ENCODE results near the gene CBLC.

The CBLC gene

DNA sequence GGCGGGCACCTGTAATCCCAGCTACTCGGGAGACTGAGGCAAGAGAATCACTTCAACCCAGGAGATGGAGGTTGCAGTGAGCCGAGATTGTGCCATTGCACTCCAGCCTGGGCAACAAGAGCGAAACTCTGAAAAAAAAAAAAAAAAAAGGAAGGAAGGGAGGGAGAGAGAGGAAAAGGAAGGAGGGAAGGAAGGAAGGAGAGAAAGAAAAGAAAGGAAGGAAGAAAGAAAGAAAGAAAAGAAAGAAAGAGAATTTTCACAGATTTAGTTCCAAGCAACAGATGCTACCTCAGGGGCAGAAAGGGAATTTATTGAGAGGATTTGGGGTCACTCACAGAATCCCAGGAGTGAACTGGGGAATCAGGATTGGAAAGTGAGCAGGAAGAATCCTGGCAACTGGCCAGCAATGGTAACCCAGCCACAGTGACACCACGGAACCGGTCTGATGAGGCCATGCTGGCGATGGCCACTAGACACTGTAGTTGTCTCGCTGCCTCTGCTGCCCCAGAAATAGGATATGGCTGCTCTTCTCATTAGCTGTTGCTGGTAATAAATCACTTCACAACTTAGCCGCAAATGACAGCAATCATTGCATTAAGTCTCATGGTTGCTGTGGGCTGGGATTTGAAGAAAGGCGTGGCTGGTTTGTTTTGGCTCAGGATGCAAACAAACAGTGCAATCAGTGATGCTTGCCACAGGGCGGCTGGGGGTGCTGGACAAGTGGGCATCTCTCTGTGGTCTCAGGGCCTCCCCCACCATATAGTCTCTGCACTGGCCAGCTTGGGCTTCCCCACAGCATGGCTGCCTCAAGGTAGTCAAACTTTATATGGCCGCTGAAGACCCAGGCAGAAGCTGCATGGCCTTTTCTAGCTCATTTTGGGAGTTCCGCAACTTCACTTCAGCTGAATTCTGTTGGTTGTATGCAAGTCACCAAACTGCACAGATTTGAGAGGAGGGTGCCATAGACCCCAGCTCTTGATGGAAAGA lies 26.0 kb downstream of the CBLC start:
- ATAC-seq, result no peak

DNA sequence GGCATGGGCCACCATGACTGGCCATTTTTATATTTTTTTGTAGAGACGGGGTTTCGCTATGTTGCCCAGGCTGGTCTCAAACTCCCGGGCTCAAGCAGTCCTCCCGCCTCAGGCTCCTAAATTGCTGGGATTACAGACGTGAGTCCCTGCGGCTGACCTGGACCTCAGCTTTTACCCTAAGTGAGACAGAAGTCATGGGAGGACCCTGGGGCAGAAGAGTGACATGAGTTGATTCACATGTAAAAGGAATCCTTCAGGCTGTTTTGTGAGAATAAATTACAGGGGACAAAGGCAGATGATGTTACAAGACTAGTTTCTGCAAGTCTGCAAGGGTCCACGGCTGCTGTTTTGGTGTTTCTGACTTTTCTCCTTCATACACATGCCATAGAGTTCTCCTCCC lies 28.6 kb downstream of the CBLC start:
- ATAC-seq, result no peak

DNA sequence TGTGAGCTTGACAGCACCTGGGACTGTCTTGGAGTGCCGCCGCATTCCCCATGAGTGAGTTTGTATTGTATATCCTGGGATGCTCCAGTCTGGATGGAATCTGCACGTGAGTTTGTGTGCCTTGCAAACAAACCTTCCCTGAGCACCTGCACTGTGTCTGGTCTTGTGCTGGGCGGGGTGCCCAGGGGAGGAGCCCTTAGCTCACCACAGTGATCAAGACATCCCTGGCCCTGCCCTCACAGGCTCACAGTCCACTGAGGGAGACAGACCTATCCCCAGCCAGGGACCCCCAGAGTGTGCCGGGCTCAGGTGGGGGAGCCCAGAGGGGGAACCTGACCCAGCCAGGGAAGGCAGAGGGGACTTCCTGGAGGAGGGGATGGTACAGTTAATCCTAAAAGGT lies 29.5 kb downstream of the CBLC start:
- no peak for ATAC-seq

DNA sequence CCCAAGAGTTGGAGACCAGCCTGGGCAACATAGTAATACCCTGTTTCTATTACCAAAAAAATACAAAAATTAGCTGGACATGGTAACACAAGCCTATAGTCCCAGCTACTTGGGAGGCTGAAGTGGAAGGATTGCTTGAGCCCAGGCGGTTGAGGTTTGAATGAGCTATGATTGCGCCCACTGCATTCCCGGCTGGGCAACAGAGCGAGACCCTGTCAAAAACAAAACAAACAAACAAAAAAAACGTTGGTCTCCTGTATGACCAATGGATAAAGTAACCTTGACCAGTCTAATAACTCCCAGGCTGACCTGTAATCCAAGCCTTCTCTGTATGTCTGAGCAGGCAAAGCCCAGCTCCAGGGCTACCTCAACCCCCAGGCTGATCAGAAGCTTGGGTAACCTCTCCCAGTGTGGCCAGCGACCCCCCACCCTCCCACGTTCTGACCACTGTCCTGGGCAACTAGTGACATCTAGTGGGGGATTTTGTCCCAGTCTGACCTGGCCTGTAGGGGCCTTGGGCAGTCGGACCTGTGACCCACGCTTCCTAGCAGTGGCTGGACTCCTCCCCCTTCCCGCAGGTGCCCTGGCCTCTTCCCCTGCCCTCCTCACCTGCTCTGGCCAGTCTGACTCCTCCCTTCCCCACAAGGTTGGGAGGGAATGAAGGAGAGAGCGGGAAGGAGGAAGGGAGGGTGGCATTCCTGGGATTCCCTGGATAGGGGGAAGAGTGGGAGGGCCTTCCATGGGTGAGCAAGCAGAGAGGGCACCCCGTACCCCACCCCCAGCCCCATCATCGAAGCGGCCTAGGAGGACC lies 30.2 kb downstream of the CBLC start:
- no peak for ATAC-seq

DNA sequence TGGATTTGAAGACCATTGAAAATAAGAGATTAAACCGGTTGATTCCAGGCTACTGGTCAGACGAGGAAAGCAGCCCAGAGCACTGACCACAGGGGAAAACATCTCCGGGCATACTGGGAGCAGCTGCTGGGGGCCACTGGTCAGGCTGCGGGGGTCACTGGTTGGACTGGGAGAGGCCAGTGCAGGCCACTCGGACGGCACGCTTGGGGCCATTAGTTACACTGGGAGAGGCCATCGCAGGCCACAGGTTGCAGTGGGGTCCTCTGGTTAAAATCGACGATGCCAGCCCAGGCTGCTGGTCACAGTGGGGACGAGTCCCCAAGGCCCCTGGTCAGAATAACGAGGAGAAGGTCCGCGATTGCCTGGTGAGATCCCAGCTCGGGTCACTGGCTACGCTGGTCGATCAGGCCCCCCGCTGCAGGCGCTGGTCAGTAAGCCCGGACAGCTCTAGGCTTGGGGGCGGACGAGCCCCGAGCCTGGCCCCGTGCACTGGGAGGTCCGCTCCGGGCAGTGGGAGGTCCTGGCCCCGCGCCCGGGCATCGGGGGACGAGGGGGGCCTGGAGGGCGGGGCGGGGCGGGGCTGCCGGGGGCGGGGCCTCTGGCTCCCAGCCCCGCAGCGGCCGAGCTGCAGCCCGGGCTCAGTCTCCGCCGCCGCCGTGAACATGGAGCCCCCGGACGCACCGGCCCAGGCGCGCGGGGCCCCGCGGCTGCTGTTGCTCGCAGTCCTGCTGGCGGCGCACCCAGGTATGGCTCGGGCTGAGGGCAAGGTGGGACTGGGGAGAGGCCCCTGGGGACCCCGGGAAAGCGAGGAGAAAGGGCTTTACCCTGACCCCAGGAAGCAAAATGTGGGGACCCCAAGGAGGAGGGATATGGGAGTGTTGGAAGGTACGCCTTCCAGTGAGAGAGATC lies 31.0 kb downstream of the CBLC start, which contains the start of gene BCAM:
BCAM (plus strand) TSS at position 641 of the 909 bp plus-strand sequence; CDS start at position 663, 22 bp downstream.
- ATAC-seq, result no peak

DNA sequence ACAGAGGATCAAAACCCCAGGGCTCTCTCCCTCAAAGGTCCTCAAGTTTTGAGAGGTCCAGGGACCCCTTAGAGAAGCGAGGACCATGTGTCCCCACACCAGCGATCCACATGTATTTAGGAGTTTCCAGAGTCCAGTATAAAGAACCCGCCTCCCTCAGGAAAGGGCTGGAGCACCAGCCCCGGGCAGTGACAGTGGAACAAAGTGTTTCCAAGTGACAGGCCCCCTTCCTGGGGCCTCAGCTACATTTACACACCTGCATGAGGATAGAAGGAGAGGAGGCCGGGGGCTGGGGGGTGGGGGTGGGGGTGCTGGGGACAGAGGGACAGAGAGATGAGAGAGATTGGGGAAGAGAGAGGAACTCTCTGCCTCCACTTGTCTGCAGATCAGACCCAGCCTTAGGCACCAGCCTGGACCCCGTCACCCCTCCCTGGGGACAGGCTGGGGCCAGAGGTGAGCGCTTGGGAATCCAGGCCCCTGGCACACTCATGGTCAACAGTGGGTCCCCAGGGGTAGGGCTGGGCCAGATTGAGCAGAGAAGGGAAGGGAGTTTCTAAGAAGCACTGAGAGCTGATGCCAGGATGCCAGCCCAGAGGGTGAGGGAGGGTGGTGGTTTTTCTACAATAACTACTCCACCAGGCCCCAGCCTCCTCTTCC lies 32.0 kb downstream of the CBLC start:
- no peak for ATAC-seq

DNA sequence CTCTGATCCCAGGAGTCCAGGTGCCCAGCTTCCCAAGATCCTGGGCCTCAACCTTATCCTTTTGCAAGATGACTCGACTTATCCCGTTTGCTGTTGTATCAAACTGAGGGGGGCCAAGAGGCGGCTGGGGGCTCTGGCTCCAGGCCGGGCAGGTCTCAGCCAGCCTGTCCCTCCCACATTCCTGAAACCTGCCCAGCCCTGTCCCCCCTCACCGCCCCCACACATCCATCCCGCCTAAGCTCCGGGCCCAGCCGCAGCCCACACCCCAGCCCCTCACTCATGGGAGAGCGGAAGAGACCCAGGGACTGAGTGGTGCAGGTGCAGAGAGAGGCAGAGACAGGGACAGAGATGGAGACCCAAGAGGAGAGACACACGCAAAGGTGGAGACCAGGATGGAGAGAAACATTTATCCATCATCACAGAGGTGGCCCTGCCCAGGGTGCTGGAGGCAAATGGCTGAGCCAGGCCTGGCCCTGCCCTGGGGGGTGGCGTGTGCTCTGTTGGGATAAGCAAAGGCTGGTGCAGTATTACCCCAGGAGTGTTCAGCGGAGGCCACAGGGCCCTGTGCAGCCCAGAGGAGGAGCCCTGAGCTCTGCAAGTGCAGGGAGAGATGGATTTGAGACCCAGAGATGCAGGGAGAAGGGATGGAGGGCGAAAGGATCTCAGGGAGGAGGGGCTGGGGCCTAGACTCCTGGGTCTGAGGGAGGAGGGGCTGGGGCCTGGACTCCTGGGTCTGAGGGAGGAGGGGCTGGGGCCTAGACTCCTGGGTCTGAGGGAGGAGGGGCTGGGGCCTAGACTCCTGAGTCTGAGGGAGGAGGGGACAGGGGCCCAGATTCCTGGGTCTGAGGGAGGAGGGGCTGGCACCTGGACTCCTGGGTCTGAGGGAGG lies 32.8 kb downstream of the CBLC start:
- no peak for ATAC-seq

DNA sequence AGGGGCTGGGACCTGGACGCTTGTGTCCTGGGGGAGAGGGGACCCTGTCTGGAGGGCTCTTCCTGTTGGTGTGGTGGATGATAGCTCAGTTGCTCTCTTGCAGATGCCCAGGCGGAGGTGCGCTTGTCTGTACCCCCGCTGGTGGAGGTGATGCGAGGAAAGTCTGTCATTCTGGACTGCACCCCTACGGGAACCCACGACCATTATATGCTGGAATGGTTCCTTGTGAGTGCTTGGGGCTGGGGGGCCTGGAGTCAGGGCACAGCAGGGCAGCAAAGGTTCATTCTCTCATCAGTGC lies 33.4 kb downstream of the CBLC start:
- ATAC-seq, result no peak

DNA sequence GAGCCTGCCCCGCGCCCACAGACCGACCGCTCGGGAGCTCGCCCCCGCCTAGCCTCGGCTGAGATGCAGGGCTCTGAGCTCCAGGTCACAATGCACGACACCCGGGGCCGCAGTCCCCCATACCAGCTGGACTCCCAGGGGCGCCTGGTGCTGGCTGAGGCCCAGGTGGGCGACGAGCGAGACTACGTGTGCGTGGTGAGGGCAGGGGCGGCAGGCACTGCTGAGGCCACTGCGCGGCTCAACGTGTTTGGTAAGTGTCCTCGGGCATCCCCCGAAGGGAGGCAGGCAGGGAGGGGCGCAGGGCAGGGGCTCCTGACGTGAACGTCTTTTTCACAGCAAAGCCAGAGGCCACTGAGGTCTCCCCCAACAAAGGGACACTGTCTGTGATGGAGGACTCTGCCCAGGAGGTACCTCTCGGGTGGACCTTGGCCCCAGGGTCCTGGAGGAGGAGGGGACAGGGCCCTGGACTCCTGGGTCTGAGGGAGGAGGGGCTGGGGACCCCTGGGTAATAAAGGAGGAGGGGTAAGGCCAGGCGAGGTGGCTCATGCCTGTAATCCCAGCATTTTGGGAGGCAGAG lies 34.5 kb downstream of the CBLC start:
- ATAC-seq, result no peak

DNA sequence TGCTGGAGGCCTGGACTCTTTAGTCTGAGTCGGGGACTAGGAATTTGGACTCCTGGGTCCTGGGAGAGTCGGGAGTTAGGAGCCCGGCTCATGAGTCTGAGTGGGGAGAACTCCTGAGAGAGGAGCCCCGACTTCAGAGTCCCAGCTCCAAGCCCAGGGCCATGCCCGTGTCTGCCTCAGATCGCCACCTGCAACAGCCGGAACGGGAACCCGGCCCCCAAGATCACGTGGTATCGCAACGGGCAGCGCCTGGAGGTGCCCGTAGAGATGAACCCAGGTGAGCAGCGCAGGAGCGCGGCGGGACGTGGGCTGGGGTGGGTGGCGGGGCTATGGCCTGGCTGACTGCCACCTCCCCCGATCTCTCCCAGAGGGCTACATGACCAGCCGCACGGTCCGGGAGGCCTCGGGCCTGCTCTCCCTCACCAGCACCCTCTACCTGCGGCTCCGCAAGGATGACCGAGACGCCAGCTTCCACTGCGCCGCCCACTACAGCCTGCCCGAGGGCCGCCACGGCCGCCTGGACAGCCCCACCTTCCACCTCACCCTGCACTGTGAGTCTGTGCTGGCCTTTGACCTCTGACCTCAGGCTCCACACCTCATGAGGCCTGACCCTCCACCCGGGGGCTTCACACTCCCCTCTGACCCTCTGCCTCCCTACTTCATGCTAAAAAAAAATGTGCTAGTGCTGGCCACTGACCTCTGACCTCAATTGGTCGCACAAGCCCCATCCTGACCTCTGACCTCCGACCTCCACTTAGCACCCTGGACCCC lies 35.6 kb downstream of the CBLC start:
- ATAC-seq, result no peak

DNA sequence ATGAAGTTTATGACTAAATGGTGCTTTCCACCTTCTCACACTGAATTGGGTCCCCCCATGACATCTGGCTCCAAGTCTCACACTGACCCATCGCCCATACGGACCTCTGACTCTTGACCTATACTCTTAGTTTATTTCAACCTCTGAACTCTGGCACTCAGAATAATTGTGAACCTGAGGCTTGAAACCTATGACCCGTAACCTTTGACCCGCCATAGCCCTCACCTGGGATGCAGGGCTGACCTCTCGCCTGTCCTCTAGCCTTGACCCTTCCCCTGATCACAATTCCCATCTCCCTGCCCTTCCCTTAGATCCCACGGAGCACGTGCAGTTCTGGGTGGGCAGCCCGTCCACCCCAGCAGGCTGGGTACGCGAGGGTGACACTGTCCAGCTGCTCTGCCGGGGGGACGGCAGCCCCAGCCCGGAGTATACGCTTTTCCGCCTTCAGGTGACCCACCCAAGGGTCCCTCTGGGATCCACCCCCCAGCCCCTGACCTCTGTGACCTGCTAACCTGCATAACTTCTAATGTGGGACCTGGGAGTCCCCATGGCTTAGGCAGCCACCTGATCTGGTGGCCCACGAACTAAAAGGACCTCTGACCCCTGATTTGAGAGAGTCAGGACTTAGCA lies 36.3 kb downstream of the CBLC start:
- ATAC-seq, result no peak

DNA sequence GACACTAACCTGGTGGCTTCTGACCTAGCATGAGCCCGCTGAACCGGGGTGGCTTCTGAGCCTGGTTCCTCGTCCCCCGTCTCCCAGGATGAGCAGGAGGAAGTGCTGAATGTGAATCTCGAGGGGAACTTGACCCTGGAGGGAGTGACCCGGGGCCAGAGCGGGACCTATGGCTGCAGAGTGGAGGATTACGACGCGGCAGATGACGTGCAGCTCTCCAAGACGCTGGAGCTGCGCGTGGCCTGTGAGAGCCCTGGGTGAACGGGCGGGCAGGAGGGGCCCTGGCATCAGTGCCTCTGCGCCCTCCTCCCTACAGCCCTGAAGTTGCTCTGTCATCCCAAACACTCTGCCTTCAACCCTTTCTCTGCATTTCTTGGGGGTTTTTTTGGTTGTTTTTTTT lies 36.8 kb downstream of the CBLC start:
- ATAC-seq, result no peak

DNA sequence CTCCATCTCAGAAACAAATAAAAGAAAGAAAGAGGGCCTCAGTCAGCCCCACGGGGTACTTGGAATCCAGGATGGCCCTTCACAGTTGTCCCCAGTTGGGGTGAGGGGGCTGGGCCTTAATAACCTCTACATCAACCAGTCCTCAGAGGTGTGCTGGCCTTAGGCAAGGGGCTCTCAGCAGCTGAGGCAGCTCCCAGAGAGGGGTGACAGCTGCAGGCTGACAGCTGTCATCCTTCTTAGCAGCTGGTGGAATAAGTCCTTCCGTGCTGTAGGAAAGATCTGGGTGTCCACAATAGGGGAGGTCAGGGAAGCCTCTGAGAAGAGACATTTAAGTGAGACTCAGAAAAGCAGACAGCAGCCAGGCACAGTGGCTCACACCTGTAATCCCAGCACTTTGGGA lies 38.6 kb downstream of the CBLC start:
- no peak for ATAC-seq

DNA sequence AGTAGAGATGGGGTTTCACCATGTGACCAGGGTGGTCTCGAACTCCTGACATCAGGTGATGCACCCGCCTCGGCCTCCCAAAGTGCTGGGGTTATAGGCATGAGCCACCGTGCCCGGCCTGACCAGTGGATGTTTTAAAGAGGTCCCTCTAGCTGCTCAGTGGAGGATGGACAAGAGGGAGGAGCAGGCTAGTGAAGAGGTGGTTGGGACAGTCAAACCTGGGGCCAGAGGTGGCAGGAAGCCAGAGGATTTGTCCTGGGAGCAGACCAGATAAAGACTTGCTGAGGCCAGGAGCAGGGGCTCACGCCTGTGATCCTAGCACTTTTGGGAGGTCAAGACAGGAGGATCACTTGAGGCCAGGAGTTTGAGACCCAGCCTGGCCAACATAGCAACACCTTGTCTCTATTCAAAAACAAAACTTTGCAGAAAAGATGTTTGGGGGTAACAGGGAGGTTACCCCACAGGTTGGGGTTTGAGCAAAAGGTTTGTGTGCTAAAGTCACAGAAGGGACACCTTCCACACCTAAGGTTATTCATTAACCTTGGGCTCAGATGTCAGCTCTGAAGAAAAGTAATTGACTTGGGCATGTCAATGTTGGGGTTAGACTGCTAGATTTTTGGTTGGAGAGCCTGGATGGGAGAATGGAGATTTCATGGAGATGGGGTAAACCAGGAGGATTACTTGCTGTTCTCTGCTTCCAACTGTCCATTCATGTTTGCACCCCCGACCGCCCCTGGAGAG lies 40.2 kb downstream of the CBLC start:
- no peak for ATAC-seq

DNA sequence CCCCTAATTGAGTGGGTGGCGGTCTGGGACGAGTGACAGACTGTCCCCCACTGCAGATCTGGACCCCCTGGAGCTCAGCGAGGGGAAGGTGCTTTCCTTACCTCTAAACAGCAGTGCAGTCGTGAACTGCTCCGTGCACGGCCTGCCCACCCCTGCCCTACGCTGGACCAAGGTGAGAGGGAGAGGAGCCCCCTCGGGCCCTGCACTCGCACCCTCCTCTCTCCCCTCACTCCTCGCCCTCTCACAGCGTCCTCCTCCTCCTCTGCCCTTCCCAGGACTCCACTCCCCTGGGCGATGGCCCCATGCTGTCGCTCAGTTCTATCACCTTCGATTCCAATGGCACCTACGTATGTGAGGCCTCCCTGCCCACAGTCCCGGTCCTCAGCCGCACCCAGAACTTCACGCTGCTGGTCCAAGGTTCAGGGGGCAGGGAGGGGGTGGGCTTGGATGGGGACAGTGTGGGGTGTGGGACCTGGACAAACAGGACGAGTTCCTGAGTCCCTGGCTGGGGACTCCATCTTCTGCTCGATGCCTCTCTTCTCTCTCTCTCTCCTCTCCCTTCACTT lies 40.9 kb downstream of the CBLC start:
- ATAC-seq, result no peak

DNA sequence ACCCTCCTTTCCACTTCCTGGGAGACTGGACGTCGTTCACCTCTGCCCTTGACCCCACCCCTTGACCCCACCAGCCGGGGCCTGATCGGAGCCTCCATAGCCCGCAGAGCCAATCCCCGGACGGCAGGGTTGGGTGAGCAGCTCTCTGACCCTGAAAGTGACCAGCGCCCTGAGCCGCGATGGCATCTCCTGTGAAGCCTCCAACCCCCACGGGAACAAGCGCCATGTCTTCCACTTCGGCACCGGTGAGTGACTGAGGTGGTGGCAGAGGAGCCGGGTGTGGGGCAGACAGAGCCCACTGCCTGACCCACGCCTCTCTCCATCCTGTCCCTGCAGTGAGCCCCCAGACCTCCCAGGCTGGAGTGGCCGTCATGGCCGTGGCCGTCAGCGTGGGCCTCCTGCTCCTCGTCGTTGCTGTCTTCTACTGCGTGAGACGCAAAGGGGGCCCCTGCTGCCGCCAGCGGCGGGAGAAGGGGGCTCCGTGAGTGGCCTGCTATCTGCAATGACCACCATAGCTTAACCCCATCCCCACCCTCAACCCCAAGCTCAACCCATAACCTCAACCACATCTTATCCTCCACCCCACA lies 41.6 kb downstream of the CBLC start:
- ATAC-seq, result no peak

DNA sequence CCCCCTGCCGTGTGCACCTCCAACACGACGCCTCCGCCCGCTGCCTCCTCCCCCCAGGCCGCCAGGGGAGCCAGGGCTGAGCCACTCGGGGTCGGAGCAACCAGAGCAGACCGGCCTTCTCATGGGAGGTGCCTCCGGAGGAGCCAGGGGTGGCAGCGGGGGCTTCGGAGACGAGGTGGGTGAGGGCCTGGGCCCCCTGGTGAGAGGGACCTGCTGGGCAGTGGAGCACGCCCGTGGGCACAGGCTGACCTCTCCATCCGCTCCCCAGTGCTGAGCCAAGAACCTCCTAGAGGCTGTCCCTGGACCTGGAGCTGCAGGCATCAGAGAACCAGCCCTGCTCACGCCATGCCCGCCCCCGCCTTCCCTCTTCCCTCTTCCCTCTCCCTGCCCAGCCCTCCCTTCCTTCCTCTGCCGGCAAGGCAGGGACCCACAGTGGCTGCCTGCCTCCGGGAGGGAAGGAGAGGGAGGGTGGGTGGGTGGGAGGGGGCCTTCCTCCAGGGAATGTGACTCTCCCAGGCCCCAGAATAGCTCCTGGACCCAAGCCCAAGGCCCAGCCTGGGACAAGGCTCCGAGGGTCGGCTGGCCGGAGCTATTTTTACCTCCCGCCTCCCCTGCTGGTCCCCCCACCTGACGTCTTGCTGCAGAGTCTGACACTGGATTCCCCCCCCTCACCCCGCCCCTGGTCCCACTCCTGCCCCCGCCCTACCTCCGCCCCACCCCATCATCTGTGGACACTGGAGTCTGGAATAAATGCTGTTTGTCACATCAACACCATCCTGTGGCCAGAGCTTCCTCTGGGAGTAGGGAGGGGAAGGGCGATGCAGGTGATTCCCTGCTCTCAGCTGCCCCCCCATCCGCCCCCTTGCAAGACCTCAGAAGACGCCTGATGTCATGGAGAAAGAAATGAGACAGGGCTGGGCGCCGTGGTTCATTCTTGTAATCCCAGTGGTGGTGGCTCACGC lies 43.2 kb downstream of the CBLC start:
- no peak for ATAC-seq

Measured in activated CD4-positive, CD25-positive, alpha-beta regulatory T cell treated with anti-CD3 and anti-CD28 coated beads, Interleukin-2, amount 50 U/mL, for 24 hours (primary cell).